LNCAP (cell line): Measurements from ENCODE around the gene CNOT9.

Experiments
- TF ChIP-seq, protein P1 (sequence below): fragments of 450-650 bp; IDR thresholded peaks from 2 replicates; pipeline ENCODE4 v1.5.1; 2017; ENCODE audit warnings: mild to moderate bottlenecking

The CNOT9 gene

DNA sequence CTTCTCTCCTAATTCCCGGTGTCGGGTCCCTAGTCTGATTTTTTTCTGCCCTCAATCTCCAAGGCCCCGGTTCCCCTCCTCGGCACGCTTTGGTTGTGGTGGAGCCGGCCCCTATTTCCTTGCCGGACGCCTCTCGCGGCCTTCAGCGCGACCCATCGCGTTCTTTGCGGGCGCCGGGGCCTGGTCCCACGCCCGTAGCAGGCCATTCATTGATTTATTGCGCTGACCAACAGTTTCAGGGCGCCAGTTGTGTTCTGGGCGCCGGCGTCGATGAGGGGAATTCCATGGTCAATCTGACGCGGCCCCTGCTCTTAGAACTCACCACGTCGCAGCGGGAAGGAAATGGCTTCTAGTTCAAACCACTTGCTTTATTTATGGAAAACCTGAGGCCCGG is 396 bp downstream of the CNOT9 start:
- TF ChIP-seq, protein P1, sequence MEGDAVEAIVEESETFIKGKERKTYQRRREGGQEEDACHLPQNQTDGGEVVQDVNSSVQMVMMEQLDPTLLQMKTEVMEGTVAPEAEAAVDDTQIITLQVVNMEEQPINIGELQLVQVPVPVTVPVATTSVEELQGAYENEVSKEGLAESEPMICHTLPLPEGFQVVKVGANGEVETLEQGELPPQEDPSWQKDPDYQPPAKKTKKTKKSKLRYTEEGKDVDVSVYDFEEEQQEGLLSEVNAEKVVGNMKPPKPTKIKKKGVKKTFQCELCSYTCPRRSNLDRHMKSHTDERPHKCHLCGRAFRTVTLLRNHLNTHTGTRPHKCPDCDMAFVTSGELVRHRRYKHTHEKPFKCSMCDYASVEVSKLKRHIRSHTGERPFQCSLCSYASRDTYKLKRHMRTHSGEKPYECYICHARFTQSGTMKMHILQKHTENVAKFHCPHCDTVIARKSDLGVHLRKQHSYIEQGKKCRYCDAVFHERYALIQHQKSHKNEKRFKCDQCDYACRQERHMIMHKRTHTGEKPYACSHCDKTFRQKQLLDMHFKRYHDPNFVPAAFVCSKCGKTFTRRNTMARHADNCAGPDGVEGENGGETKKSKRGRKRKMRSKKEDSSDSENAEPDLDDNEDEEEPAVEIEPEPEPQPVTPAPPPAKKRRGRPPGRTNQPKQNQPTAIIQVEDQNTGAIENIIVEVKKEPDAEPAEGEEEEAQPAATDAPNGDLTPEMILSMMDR, result no peak

GRCh38 chr2:218569661-218570500 is 1.2 kb downstream of the CNOT9 start:
- TF ChIP-seq, protein P1, result no peak

DNA sequence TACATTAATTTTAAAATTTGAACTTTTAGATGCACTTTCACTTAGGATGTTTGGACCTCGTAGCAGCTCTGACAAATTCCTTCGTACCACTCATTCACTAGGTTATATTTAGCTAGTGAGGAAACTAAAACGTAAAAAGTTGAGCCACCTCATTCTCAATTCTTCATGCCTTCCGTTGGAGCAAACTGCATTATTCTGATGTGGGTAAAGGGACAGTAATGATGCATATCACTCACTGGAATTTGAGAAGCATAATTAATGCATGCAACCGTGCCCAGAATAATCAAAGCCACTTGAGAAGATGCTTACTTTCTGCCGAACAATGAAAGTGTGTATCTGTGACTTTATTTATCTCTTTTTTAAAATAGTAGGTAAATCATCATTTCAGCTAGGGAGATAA is 2.2 kb downstream of the CNOT9 start:
- TF ChIP-seq, protein P1, result no peak

DNA sequence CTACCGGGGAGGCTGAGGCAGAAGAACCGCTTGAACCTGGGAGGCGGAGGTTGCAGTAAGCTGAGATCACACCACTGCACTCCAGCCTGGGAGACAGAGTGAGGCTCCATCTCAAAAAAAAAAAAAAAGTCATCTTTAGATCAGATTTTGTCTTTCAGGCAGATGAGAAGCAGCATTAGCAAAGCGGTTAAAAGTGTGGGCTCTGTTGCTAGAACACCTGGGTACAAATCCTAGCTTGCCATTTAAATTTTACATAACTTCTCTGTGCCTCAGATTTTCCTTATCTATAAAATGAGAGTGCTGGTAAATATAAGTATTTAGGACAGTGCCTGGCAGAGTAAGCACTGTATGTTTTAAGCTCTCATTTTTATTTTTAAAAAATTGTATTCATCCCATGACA is 8.2 kb downstream of the CNOT9 start:
- TF ChIP-seq, protein P1, result no peak

DNA sequence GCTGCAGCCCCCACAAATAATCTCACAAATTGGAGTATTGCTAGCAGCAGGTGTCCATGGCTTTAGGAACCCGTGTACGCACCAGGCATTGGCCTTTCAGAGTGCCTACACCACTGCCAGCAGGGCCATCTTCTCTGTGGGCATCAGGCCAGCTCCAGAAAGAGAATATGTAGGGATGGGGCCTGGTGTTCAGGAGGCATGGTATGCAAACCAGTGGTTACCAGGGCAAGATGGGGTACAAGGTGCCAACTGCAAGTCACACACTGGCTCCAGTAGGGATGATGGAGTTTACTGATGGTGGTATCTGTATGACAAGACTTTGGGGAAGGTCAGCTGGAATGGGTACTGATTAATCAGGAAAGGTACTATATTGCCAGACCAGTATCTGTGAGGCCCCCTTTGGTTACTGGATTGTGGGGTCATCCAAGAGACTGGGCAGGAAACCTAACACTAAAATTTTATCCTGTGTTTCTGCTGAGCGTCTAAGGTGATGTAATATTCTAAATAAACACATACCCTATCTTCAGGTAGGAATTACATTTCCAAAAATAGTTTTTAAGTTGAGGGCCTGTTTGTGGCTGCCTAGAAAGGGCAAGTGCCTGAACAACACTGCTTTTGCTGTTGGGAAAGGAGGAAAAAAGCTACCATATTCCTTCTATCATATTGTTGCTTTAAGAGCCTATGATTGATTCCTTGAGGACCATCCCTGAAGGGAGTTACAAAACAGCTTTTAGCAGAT is 9.0 kb downstream of the CNOT9 start:
- TF ChIP-seq, protein P1, result no peak

DNA sequence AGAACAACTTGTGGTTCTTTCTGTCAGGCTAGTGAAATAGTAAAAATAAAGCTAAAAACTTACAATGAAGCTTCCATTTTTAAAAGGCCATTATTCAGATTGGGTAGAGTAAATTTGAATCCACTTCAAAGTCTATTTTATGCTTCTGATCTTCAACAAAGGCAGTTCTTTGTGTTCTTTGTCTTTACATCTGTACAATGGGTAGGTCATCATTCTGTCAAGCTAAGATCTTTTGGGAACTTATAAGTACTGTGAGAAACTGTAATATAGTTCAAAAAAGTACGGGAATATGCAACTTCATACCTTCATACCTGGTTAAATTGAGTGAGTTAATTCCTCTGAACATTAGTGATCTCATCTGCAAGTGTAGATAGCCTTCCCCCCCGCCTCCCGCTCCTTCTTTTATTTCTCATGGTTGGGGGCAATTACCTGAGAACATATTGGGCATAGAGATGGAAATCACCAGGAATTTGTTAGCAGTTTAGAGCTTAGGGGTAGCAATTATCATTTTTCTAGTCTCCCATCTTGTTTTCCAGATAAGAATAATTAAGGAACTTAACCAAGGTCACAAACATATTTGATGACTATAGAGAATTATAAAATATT is 9.7 kb downstream of the CNOT9 start:
- TF ChIP-seq, protein P1, result no peak

- TF ChIP-seq, protein P1, result no peak
These were observed 13.4 kb downstream of the CNOT9 start for GRCh38 chr2:218582076-218582475.
